ENCODE results near the gene SPAG16. TPM values are rescaled to one million over a fixed set of nuclear protein-coding genes. Genes with fewer than 3 reads are reported as not detected.

The SPAG16 gene
- total RNA-seq, 1 experiment from 2014 or later = 17.3 TPM

- H2BK5ac ChIP-seq (ENCODE audit: insufficient read length, low read length) = no peak overlapping the region
- no peaks in the 10 kb centered on the region for H3K23me2 ChIP-seq (ENCODE audit: insufficient read length, low read depth, low read length, poor library complexity, severe bottlenecking)
- no peak overlapping the region for H4K8ac ChIP-seq (replicated peaks; ENCODE audit: insufficient read length, low read depth, low read length)
- DNase-seq = no peak
- H2BK120ac ChIP-seq (ENCODE audit: low read depth, low read length, poor library complexity, severe bottlenecking) = no peak overlapping the region
- Mint-ChIP-seq H3K4me3 (no peak overlapping the region), H3K27ac (no peak overlapping the region), H3K4me1 (peaks cover 9% of the 10 kb centered on the region in 2 experiments), H3K27me3 (ENCODE audit: low read depth) (no peaks in the 10 kb centered on the region), H3K36me3 (ENCODE audit: insufficient read depth in 1 of 3, low read depth in 3 of 3) (no peaks in the 10 kb centered on the region), H3K9me3 (no peaks in the 10 kb centered on the region; a peak in 1 of 5 replicates)
- H3K27ac ChIP-seq (ENCODE audit: insufficient read length, low read depth, low read length) = no peak overlapping the region
- H3K27me3 ChIP-seq (ENCODE audit: insufficient read depth, low read length) = no peaks in the 10 kb centered on the region
- H3K4me1 ChIP-seq (ENCODE audit: insufficient read depth, low read length) = no peaks in the 10 kb centered on the region
- H2AFZ ChIP-seq (ENCODE audit: low read length) = no peak overlapping the region
- no peak overlapping the region for H4K5ac ChIP-seq (ENCODE audit: insufficient read length, low read depth, low read length)
- H2BK12ac ChIP-seq (ENCODE audit: insufficient read length, low read depth, low read length) = no peak overlapping the region
- no peak overlapping the region for H3K4ac ChIP-seq (ENCODE audit: low read depth, low read length)
- whole genome bisulfite sequencing (ENCODE audit: extremely low coverage, insufficient read length, low lambda C conversion rate) = no CpG with 5 or more reads among the region's 3 CpGs
- H3K9ac ChIP-seq (ENCODE audit: extremely low read depth, insufficient read length, low read length) = no peak overlapping the region
- no peak overlapping the region for H2BK15ac ChIP-seq (ENCODE audit: low read depth, low read length)
- H3K23ac ChIP-seq (ENCODE audit: insufficient read length, low read depth, low read length) = no peak overlapping the region
- no peak overlapping the region for H3K14ac ChIP-seq (ENCODE audit: insufficient read depth, low read length)
- no peak overlapping the region for H3K56ac ChIP-seq (ENCODE audit: insufficient read length, low read depth, low read length)
- no peak overlapping the region for H3K18ac ChIP-seq (ENCODE audit: insufficient read length, low read depth, low read length)
- H3K4me2 ChIP-seq (ENCODE audit: insufficient read depth, insufficient read length, low read length) = no peak overlapping the region
- H3K79me2 ChIP-seq (ENCODE audit: insufficient read depth, low read length) = no peaks in the 10 kb centered on the region
- H3K79me1 ChIP-seq (ENCODE audit: insufficient read depth, low read depth, low read length, poor library complexity, severe bottlenecking) = no peaks in the 10 kb centered on the region
- no peak overlapping the region for H3T11ph ChIP-seq (ENCODE audit: low read length)
- no peaks in the 10 kb centered on the region for H4K20me1 ChIP-seq (ENCODE audit: control insufficient read depth, insufficient read depth, insufficient read length)
- no peak overlapping the region for H4K91ac ChIP-seq (ENCODE audit: insufficient read length, low read depth, low read length)
- no peaks in the 10 kb centered on the region for H3K9me3 ChIP-seq (ENCODE audit: control insufficient read depth, low read depth, low read length)
- no peak overlapping the region for H2AK5ac ChIP-seq (ENCODE audit: insufficient read length, low read length)
- TF ChIP-seq CTCF (conservative IDR thresholded peaks at IDR 0.05) = no peak
- no peak overlapping the region for H2BK20ac ChIP-seq (ENCODE audit: low read depth, low read length, poor library complexity, severe bottlenecking)
Observed at GRCh38 chr2:213989207-213989606, 704.9 kb downstream of the SPAG16 start.

Measured in H9 (cell line).